Astrocyte (in vitro differentiated cells and primary cell): Measurements from ENCODE around the gene ZCCHC24. TPM values are rescaled to one million over a fixed set of nuclear protein-coding genes. Genes with fewer than 3 reads are reported as not detected.

Source experiments
- DNase-seq: peaks from one replicate; pipeline ENCODE4 v3.0.0-alpha.2; 2010; ENCODE audit warnings: low read depth
- FAIRE-seq: peaks from 2 replicates; lab custom pipeline; 2011; peaks lifted over from hg19 to GRCh38; lab: Jason Lieb, UNC
- H2AFZ ChIP-seq: 2 replicates; pipeline ENCODE4 v1.6.0; 2012; ENCODE audit warnings: low read depth, low read length, inconsistent platforms
- H3K27ac ChIP-seq: 2 replicates; pipeline ENCODE4 v1.5.1; 2011; ENCODE audit warnings: low read depth, low read length, inconsistent platforms
- H3K27me3 ChIP-seq: 2 replicates; pipeline ENCODE4 v1.6.0; 2011; ENCODE audit warnings: low read length, inconsistent platforms; ENCODE audit not compliant: insufficient read depth
- H3K36me3 ChIP-seq: 2 replicates; pipeline ENCODE4 v1.5.1; 2011; ENCODE audit warnings: low read length, inconsistent platforms; ENCODE audit not compliant: insufficient read depth
- H3K4me1 ChIP-seq: 2 replicates; pipeline ENCODE4 v1.5.1; 2011; ENCODE audit warnings: low read length, inconsistent platforms; ENCODE audit not compliant: insufficient read depth
- H3K4me2 ChIP-seq: 2 replicates; pipeline ENCODE4 v1.6.0; 2012; ENCODE audit warnings: low read length, inconsistent platforms
- H3K4me3 ChIP-seq: 2 replicates; pipeline ENCODE4 v1.5.1; 2011; ENCODE audit warnings: low read depth, mild to moderate bottlenecking, low read length, inconsistent platforms; ENCODE audit not compliant: insufficient read depth
- H3K79me2 ChIP-seq: 2 replicates; pipeline ENCODE4 v1.6.0; 2012; ENCODE audit warnings: mild to moderate bottlenecking, low read length, inconsistent platforms; ENCODE audit not compliant: insufficient read depth
- H3K9ac ChIP-seq: 2 replicates; pipeline ENCODE4 v1.6.0; 2012; ENCODE audit warnings: mild to moderate bottlenecking, low read length, inconsistent platforms
- H3K9me3 ChIP-seq: 2 replicates; pipeline ENCODE4 v1.5.1; 2012; ENCODE audit warnings: low read depth, mild to moderate bottlenecking, low read length, inconsistent platforms; ENCODE audit not compliant: insufficient read depth
- H4K20me1 ChIP-seq: 2 replicates; pipeline ENCODE4 v1.6.0; 2012; ENCODE audit warnings: low read length, inconsistent platforms; ENCODE audit not compliant: insufficient read depth
- H3K27ac Mint-ChIP-seq: one replicate; pipeline ENCODE4 v1.8.0; 2021; ENCODE audit warnings: mild to moderate bottlenecking, mixed read lengths; ENCODE audit not compliant: unreplicated experiment
- H3K27me3 Mint-ChIP-seq: one replicate; pipeline ENCODE4 v1.8.0; 2021; ENCODE audit warnings: low read depth, mixed read lengths; ENCODE audit not compliant: unreplicated experiment
- H3K36me3 Mint-ChIP-seq: one replicate; pipeline ENCODE4 v1.8.0; 2021; ENCODE audit warnings: low read depth, mixed read lengths; ENCODE audit not compliant: unreplicated experiment
- H3K4me1 Mint-ChIP-seq: one replicate; pipeline ENCODE4 v1.8.0; 2021; ENCODE audit warnings: low read depth, mixed read lengths; ENCODE audit not compliant: unreplicated experiment
- H3K4me3 Mint-ChIP-seq: one replicate; pipeline ENCODE4 v1.8.0; 2021; ENCODE audit warnings: mild to moderate bottlenecking, moderate library complexity, mixed read lengths; ENCODE audit not compliant: unreplicated experiment
- H3K9me3 Mint-ChIP-seq: one replicate; pipeline ENCODE4 v1.8.0; 2021; ENCODE audit warnings: mild to moderate bottlenecking, mixed read lengths; ENCODE audit not compliant: unreplicated experiment
- EZH2 ChIP-seq: IDR thresholded peaks from 2 replicates; pipeline ENCODE4 v1.6.1; 2012; ENCODE audit warnings: mild to moderate bottlenecking, low read length, inconsistent platforms; ENCODE audit not compliant: insufficient read depth
- total RNA-seq: library from RNA; stranded (reverse); gene quantifications from 2 replicates; pipeline ENCODE4 v1.2.1, GENCODE V29; 2021
- TF ChIP-seq, protein P1 (sequence below): IDR thresholded peaks from 2 replicates; pipeline ENCODE4 v1.5.1; 2011; ENCODE audit warnings: low read depth, mild to moderate bottlenecking, inconsistent platforms, low read length, moderate library complexity; ENCODE audit not compliant: insufficient read depth

ZCCHC24 gene
- total RNA-seq, 1 donor from 2014 or later, result 21.4 TPM

DNA sequence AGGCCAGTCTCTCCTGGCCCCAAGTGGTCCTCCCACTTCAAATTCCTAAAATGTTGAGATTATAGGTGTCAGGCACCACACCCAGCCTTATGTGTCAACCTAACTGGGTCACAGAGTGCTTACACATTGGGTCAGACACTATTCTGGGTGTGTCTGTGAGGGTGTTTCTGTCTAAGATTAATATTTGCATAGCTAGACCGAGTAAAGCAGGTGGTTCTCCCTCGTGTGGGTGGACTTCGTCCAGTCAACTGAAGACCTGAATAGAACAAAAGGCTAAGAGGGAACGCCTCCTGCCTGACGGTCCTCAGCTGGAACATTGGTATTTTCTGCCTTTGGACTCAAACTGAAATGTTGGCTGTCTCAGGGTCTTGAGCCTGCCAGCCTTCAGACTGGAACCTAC, 86.6 kb downstream of the ZCCHC24 start:
- H3K4me3 ChIP-seq, result no peak overlapping the region
- peaks cover 18% of the 10 kb centered on the region for H3K36me3 Mint-ChIP-seq
- H3K27me3 Mint-ChIP-seq, result no peaks in the 10 kb centered on the region
- H3K27ac ChIP-seq, result no peak overlapping the region
- H3K36me3 ChIP-seq, result peaks cover 10% of the 10 kb centered on the region
- H3K27ac Mint-ChIP-seq, result no peak overlapping the region
- peaks cover 21% of the 10 kb centered on the region for H4K20me1 ChIP-seq
- FAIRE-seq, result no peak
- no peak overlapping the region for H2AFZ ChIP-seq
- TF ChIP-seq, protein P1, sequence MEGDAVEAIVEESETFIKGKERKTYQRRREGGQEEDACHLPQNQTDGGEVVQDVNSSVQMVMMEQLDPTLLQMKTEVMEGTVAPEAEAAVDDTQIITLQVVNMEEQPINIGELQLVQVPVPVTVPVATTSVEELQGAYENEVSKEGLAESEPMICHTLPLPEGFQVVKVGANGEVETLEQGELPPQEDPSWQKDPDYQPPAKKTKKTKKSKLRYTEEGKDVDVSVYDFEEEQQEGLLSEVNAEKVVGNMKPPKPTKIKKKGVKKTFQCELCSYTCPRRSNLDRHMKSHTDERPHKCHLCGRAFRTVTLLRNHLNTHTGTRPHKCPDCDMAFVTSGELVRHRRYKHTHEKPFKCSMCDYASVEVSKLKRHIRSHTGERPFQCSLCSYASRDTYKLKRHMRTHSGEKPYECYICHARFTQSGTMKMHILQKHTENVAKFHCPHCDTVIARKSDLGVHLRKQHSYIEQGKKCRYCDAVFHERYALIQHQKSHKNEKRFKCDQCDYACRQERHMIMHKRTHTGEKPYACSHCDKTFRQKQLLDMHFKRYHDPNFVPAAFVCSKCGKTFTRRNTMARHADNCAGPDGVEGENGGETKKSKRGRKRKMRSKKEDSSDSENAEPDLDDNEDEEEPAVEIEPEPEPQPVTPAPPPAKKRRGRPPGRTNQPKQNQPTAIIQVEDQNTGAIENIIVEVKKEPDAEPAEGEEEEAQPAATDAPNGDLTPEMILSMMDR, result no peak
- no peak for TF ChIP-seq EZH2
- H3K4me3 Mint-ChIP-seq, result no peak overlapping the region
- no peaks in the 10 kb centered on the region for H3K9me3 ChIP-seq
- peaks cover 2% of the 10 kb centered on the region for H3K9me3 Mint-ChIP-seq
- no peaks in the 10 kb centered on the region for H3K4me1 ChIP-seq
- no peaks in the 10 kb centered on the region for H3K27me3 ChIP-seq
- H3K79me2 ChIP-seq, result peaks cover under 1% of the 10 kb centered on the region
- H3K9ac ChIP-seq, result no peak overlapping the region
- H3K4me1 Mint-ChIP-seq, result peaks cover 1% of the 10 kb centered on the region
- no peak overlapping the region for H3K4me2 ChIP-seq
- no peak for DNase-seq

DNA sequence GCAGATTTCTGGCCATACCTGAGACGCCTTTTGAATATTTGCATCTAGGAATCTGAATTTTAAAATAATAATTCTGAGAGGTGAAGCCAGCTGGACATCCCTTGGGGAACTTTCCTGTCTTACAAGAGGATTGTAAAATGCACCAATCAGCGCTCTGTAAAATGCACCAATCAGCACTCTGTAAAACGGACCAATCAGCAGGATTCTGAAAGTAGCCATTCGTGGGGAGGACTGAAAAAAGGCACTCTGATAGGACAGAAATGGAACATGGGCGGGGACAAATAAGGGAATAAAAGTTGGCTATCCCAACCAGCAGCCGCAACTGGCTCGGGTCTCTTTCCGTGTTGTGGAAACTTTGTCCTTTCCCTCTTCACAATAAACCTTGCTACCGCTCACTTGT, 88.2 kb downstream of the ZCCHC24 start:
- Histone ChIP-seq H3K4me2 (no peak overlapping the region), H3K4me3 (no peak overlapping the region), H3K27ac (no peak overlapping the region), H2AFZ (no peak overlapping the region), H3K79me2 (peaks cover 5% of the 10 kb centered on the region), H3K4me1 (no peaks in the 10 kb centered on the region), H3K27me3 (no peaks in the 10 kb centered on the region), H3K9ac (no peak overlapping the region), H3K9me3 (no peaks in the 10 kb centered on the region), H3K36me3 (peaks cover 22% of the 10 kb centered on the region), H4K20me1 (peaks cover 37% of the 10 kb centered on the region)
- Mint-ChIP-seq H3K27me3 (no peaks in the 10 kb centered on the region), H3K36me3 (peaks cover 27% of the 10 kb centered on the region), H3K27ac (no peak overlapping the region), H3K9me3 (peaks cover 5% of the 10 kb centered on the region), H3K4me3 (no peak overlapping the region), H3K4me1 (peaks cover 1% of the 10 kb centered on the region)
- no peak for DNase-seq
- no peak for TF ChIP-seq EZH2
- TF ChIP-seq, protein P1, result no peak
- no peak for FAIRE-seq

DNA sequence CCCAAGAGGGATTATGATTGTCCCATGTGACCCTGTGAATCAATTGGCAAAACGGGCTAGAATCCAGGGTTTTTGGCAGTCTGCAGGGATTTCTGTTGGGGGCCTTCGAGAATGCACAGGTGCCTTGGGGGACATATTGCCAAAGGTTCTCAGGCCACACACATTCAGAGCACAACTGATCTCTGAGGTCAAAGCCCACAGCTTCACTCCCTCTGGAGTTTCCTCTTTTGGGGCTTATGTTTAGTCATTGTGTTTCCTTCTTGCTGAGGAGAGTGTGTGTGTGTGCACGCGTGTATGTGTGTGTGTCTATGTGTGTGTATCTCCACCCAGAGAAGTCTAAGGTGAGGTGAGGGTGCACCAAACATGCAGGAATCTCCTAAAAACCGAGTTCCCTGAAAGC, 89.3 kb downstream of the ZCCHC24 start:
- no peak for FAIRE-seq
- H3K9me3 Mint-ChIP-seq, result peaks cover 5% of the 10 kb centered on the region
- DNase-seq, result no peak

More for the DNA sequence above, 89.3 kb downstream of the ZCCHC24 start:
- H3K4me1 Mint-ChIP-seq, result peaks cover 1% of the 10 kb centered on the region
- H3K27ac ChIP-seq, result no peak overlapping the region
- H3K4me3 Mint-ChIP-seq, result no peak overlapping the region
- H3K9ac ChIP-seq, result no peak overlapping the region
- no peak overlapping the region for H2AFZ ChIP-seq
- peaks cover 44% of the 10 kb centered on the region for H4K20me1 ChIP-seq
- H3K27ac Mint-ChIP-seq, result no peak overlapping the region
- no peaks in the 10 kb centered on the region for H3K9me3 ChIP-seq
- TF ChIP-seq, protein P1, result no peak
- TF ChIP-seq EZH2, result no peak
- H3K36me3 ChIP-seq, result peaks cover 29% of the 10 kb centered on the region
- H3K4me3 ChIP-seq, result no peak overlapping the region
- H3K27me3 ChIP-seq, result no peaks in the 10 kb centered on the region
- H3K27me3 Mint-ChIP-seq, result no peaks in the 10 kb centered on the region
- H3K4me2 ChIP-seq, result no peak overlapping the region
- peaks cover 5% of the 10 kb centered on the region for H3K79me2 ChIP-seq
- no peaks in the 10 kb centered on the region for H3K4me1 ChIP-seq
- H3K36me3 Mint-ChIP-seq, result peaks cover 29% of the 10 kb centered on the region
